Measurements from ENCODE around the gene TBC1D16. TPM values are rescaled to one million over a fixed set of nuclear protein-coding genes. Genes with fewer than 3 reads are reported as not detected.

TBC1D16 gene
- total and polyA plus RNA-seq, 8 donors, result 17.3 to 49.1 (median 31.3) TPM

- H3K36me3 ChIP-seq, result peaks cover 0 to 45% of the 10 kb centered on the region in 2 donors
- DNase-seq (peak in 1 of 4 donors; percentile 72), ATAC-seq (no peak)
- H3K27ac ChIP-seq, result no peak overlapping the region
- intact Hi-C loops (cut with DNase I), result no loop called here
- TF ChIP-seq, protein P1, sequence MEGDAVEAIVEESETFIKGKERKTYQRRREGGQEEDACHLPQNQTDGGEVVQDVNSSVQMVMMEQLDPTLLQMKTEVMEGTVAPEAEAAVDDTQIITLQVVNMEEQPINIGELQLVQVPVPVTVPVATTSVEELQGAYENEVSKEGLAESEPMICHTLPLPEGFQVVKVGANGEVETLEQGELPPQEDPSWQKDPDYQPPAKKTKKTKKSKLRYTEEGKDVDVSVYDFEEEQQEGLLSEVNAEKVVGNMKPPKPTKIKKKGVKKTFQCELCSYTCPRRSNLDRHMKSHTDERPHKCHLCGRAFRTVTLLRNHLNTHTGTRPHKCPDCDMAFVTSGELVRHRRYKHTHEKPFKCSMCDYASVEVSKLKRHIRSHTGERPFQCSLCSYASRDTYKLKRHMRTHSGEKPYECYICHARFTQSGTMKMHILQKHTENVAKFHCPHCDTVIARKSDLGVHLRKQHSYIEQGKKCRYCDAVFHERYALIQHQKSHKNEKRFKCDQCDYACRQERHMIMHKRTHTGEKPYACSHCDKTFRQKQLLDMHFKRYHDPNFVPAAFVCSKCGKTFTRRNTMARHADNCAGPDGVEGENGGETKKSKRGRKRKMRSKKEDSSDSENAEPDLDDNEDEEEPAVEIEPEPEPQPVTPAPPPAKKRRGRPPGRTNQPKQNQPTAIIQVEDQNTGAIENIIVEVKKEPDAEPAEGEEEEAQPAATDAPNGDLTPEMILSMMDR (IDR thresholded peaks at IDR 0.05), result no peak
- H3K4me1 ChIP-seq, result peaks cover 5 to 15% of the 10 kb centered on the region in 2 donors
- H3K9me3 ChIP-seq, result no peaks in the 10 kb centered on the region
- no peak overlapping the region for H3K4me3 ChIP-seq
- no peaks in the 10 kb centered on the region for H3K27me3 ChIP-seq
These were observed 25.3 kb downstream of the TBC1D16 start for GRCh38 chr17:80010283-80010858.

- H3K27ac ChIP-seq, result no peak overlapping the region
- DNase-seq, result peak in 1 of 4 donors; percentile 67
- peaks cover 5 to 15% of the 10 kb centered on the region in 2 donors for H3K4me1 ChIP-seq
- no peak for ATAC-seq
- intact Hi-C loops (cut with DNase I), result no loop called here
- no peaks in the 10 kb centered on the region for H3K27me3 ChIP-seq
- no peak overlapping the region for H3K4me3 ChIP-seq
- H3K9me3 ChIP-seq, result no peaks in the 10 kb centered on the region
- TF ChIP-seq, protein P1 (IDR thresholded peaks at IDR 0.05), result no peak
- peaks cover 0 to 45% of the 10 kb centered on the region in 2 donors for H3K36me3 ChIP-seq
These were observed 26.0 kb downstream of the TBC1D16 start for GRCh38 chr17:80009391-80010282.

DNA sequence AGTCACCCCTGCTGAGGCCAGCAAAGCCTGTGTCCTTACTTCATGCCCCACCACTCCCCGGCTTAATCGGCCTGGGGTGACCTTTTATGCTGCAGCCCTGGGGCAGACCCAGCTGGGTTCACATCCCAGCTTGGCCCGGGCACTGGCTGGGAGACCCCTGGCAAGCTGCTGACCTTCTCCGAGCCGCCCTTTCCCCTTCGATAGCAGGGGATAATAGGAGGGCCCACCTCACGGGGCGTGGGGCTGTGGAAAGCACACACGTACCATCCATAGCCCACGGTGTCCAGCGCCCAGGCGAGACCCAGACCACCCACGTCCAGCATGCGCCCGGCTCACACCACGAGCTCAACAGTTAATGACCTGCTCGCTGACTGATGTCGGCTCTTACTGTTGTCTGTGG is 26.8 kb downstream of the TBC1D16 start:
- Histone ChIP-seq H3K27ac (no peak overlapping the region), H3K9me3 (no peaks in the 10 kb centered on the region), H3K36me3 (peaks cover 0 to 45% of the 10 kb centered on the region in 2 donors), H3K27me3 (no peaks in the 10 kb centered on the region), H3K4me1 (peaks cover 5 to 15% of the 10 kb centered on the region in 2 donors), H3K4me3 (no peak overlapping the region)
- ATAC-seq (no peak), DNase-seq (peak in 1 of 4 donors; percentile 65)
- TF ChIP-seq, protein P1 (IDR thresholded peaks at IDR 0.05), result no peak
- intact Hi-C loops (cut with DNase I), result no loop called here

DNA sequence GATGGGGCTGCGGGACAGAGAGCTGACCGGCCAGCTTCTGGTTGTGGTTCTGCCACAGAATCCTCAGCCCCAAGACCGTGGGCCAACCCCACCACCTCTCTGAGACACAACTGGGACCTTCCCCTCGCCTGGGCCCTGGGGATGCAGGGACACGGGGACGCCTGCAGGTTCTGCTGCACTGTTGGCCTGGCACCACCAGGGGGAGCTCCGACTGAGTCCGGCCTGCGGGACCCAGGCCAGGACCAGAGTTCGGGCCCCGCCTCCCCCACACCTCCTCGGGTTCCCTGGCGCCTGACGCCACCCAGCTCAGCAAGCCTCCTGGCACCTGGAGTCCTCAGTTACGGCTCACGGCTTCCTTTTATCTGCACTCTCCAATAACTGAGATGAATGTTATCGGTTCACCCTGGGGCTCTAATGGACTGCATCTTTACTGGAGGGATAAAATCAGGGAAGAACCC is 27.3 kb downstream of the TBC1D16 start:
- Histone ChIP-seq H3K4me1 (peaks cover 5 to 15% of the 10 kb centered on the region in 2 donors), H3K27me3 (no peaks in the 10 kb centered on the region), H3K4me3 (no peak overlapping the region), H3K27ac (no peak overlapping the region), H3K36me3 (peaks cover 0 to 42% of the 10 kb centered on the region in 2 donors), H3K9me3 (no peaks in the 10 kb centered on the region)
- DNase-seq, result peak in 3 of 4 donors; percentile 75 to 97 (median 79)
- TF ChIP-seq, protein P1 (IDR thresholded peaks at IDR 0.05), result peak; percentile 91 to 98
- peak; percentile 95 for ATAC-seq
- intact Hi-C loops (cut with DNase I), result no loop called here

GRCh38 chr17:80007939-80008338 is 27.7 kb downstream of the TBC1D16 start:
- H3K27me3 ChIP-seq, result no peaks in the 10 kb centered on the region
- H3K4me1 ChIP-seq, result peaks cover 5 to 15% of the 10 kb centered on the region in 2 donors
- TF ChIP-seq, protein P1 (IDR thresholded peaks at IDR 0.05), result no peak
- H3K9me3 ChIP-seq, result no peaks in the 10 kb centered on the region
- H3K27ac ChIP-seq, result no peak overlapping the region
- ATAC-seq, result no peak
- no peak overlapping the region for H3K4me3 ChIP-seq
- intact Hi-C loops (cut with DNase I), result no loop called here
- peaks cover 0 to 37% of the 10 kb centered on the region in 2 donors for H3K36me3 ChIP-seq
- peak in 1 of 4 donors; percentile 37 for DNase-seq
